Cerebellar nuclear complex (tissue), 1 donor: ENCODE data around the gene GCNT2.
"Not testable (repeated sequence)": the region's sequence is repeated elsewhere in the genome, so short reads cannot be mapped to it uniquely, and the experiment has no call there.

Source experiments
- DNase-seq, 2 experiments: peaks; one replicate each; lab custom pipeline; 2025; lab: John Stamatoyannopoulos, UW

The GCNT2 gene

DNA sequence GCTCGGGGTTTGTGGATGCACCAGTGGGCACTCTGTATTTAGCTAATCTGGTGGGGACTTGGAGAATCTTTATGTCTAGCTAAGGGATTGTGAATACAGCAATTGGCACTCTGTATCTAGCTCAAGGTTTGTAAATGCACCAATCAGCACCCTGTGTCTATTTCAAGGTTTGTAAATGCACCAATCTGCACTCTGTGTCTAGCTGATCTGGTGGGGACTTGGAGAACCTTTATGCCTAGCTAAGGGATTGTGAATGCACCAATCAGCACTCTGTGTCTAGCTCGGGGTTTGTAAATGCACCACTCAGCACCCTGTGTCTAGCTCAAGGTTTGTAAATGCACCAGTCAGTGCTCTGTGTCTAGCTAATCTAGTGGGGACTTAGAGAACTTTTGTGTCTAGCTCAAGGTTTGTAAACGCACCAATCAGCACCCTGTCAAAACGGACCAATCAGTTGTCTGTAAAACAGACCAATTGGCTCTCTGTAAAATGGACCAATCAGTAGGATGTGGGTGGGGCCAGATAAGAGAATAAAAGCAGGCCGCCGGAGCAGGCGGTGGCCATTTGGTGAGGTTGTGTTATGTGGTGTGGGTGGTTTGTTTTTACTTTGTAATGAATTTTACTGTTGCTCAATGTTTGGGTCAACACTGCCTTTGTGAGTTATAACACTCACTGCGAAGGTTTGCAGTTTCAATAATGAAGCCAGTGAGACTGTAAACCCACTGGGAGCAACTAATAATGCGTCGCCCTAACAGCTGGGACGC is 139.5 kb downstream of the GCNT2 start:
- DNase-seq, result not testable (repeated sequence)

DNA sequence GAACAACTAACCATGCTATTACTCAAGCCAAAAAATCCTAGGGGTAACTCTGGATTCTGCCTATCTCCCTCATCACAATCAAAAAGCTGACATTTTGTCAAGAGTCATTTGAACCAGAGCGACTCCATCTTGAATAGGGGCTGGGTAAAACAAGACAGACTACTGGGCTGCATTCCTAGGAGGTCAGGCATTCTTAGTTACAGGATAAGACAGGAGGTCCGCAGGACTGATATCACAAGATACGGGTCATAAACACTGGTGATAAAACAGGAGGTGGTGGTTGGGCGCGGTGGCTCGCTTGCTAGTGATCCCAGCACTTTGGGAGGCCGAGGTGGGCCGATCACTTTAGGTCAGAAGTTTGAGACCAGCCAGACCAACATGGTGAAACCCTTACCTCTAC is 141.1 kb downstream of the GCNT2 start:
- no peak for DNase-seq

DNA sequence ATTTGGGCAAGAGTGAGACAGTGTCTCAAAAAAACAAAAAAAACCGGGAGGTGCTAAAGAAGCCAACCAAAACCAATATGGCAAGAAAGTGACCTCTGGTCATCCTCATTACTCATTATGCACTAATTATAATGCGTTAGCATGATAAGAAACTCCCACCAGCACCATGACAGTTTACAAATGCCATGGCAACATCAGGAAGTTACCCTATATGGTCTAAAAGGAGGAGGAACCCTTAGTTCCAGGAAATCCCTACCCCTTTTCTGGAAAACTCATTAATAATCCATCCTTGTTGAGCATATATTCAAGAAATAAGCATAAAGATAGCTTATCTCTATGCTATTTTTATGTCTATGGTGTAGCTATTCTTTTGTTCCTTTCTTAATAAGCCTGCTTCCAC is 141.6 kb downstream of the GCNT2 start:
- DNase-seq, result no peak

DNA sequence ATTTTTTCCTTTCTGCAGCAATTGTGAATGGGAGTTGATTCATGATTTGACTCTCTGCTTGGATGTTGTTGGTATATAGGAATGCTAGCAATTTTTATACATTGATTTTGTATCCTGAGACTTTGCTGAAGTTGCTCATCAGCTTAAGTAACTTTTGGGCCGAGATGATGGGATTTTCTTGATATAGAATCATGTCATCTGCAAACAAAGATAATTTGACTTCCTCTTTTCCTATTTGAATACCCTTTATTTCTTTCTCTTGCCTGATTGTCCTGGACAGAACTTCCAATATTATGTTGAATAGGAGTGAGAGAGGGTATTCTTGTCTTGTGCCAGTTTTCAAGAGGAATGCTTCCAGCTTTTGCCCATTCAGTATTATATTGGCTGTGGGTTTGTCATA is 144.4 kb downstream of the GCNT2 start:
- DNase-seq, result not testable (repeated sequence)

DNA sequence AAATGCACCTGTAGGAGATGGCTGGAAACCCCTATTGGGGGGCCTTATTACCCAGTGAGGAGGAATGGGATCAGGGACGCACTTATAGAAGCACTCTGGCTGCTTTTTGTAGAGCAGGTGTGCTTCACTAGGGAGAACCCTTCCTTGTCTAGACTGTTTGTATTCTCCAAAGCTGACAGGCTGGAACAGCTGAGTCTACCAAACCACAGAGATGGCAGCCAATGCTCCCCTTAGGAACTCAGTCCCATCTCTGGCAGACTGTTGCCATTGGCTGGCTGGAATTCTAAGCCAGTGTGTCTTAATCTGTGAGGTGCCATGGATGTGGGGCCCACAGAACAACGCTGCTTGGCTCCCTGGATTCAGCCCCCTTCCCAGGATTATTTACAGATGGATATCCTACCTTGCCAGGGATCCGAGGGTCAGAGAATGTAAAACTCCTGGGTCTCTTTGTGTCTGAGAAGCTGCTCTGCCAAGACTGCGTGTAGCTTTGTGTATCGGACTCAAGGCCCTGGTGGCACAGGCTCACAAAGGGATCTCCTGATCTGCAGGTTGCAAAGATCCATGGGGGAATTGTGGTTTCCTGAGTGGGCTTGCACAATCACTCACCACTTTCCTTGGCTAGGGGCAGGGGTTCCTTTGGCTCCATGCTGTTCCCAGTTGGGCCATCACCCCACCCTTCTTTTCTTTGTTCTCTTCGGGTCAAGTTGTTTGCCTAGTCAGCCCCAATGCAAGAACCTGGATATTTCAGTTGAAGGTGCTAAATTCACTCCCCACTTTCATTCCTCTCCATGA is 147.2 kb downstream of the GCNT2 start:
- DNase-seq, result no peak

DNA sequence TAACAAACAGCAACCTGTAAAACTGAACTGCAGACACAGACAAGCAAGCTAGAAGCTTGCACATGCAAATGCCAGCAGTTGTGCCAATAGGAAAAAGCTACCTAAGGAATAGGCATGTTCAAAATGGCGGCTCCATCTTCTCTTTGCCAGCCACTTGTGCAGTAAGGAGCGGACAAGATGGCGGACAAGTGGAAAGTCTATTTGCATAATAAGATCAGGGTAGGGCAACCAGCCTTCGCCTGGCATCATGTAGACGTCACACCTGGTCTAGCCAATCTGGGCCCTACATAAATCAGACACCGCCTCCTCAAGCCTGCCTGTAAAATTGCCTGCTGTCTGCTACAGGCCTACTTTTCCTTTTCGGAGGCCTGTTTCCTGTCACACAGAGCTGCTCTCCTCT is 155.3 kb downstream of the GCNT2 start:
- DNase-seq, result no peak

DNA sequence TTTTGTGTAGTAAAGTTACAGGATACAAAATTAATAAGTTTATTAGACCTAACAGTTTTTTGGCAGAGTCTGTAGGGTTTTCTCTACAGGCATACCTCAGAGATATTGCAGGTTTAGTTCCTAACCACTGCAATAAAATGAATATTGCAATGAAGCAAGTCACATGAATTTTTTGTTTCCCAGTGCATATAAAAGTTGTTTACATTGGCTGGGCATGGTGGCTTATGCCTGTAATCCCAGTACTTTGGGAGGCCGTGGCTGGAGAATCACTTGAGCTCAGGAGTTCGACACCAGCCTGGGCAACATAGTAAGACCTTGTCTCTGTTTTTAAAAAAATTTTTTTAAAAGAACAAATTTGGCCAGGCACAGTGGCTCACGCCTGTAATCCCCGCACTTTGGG is 157.3 kb downstream of the GCNT2 start:
- DNase-seq, result no peak
